Left cardiac atrium (tissue), 4 donors: ENCODE data around the gene CFAP221. TPM values are rescaled to one million over a fixed set of nuclear protein-coding genes. Genes with fewer than 3 reads are reported as not detected.
"Not testable (repeated sequence)": the region's sequence is repeated elsewhere in the genome, so short reads cannot be mapped to it uniquely, and the experiment has no call there.

Experiments used
- ATAC-seq, 2 donors: fragments of 200-7000 bp; cut with Tn5 transposase; one replicate each; pipeline ENCODE4 v1.9.1; 2020; ENCODE audit warnings: mild to moderate bottlenecking in 2 of 2, moderate library complexity in 2 of 2
- DNase-seq: peaks from one replicate; pipeline ENCODE4 v3.0.0-alpha.2; 2020
- intact Hi-C, 2 donors: fragments of 100-400 bp; cut with DNase I; formaldehyde crosslinking; loops; one replicate each; pipeline versions ENCODE4 v1.14.1 to v1.15.1; 2022 to 2023
- total RNA-seq, 2 donors: library from RNA; stranded (reverse); fragmentation: NEBNext Ultra II Directional; extraction: Animal tissue kit (Norgen Biotek cat#: 25700); gene quantifications; one replicate each; pipeline ENCODE4 v1.2.1, GENCODE V29; 2021
- donor health status: DM: no; HTN: yes; CAD: no.
- donor health status: DM: no; HTN: yes; CAD: no; lungs with severe emphysema.
- donor health status: DM: yes; HTN: yes; CAD: no.
- donor health status: Dilated cardiomyopathy.

Gene CFAP221
- total RNA-seq, 2 donors from 2014 or later, result 0.91 to 0.97 TPM

- ATAC-seq, result no peak
- intact Hi-C loops, result no loop called here
- no peak for DNase-seq
These were observed 31.2 kb downstream of the CFAP221 start for GRCh38 chr2:119575439-119575838.

- intact Hi-C loops, result no loop called here
- ATAC-seq (peak; percentile 27 to 79), DNase-seq (no peak)
These were observed 35.4 kb downstream of the CFAP221 start for GRCh38 chr2:119579424-119580295.

GRCh38 chr2:119580550-119581072 is 36.4 kb downstream of the CFAP221 start:
- DNase-seq (no peak), ATAC-seq (no peak)
- intact Hi-C loops, result no loop called here

GRCh38 chr2:119583291-119583690 is 39.0 kb downstream of the CFAP221 start:
- DNase-seq (no peak), ATAC-seq (no peak)
- intact Hi-C loops, result no loop called here

GRCh38 chr2:119584469-119584868 is 40.2 kb downstream of the CFAP221 start:
- intact Hi-C loops, result no loop called here
- ATAC-seq, result no peak
- DNase-seq, result no peak

DNA sequence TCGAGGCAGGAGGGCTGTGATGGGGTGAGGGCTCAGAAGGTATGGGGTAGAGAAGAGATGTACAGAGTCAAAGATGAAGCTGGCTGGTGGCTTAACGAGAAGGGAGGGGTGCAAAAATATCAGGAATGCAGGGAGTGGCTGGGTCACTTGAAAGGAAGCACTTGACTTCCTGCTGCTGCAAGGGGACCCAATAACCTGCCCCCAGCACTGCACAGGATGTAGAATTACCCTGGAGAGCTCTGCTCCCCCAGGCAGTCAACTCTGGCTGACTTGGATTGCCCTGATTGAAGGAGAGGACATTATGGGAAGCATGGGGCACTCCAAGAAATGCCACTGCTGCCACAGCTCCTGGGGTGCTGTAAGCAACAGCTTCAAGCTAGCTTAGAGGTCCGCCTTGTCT is 41.8 kb downstream of the CFAP221 start:
- intact Hi-C loops, result no loop called here
- DNase-seq (no peak), ATAC-seq (no peak)

GRCh38 chr2:119590873-119591272 is 46.6 kb downstream of the CFAP221 start:
- intact Hi-C loops, result no loop called here
- ATAC-seq, result no peak

DNA sequence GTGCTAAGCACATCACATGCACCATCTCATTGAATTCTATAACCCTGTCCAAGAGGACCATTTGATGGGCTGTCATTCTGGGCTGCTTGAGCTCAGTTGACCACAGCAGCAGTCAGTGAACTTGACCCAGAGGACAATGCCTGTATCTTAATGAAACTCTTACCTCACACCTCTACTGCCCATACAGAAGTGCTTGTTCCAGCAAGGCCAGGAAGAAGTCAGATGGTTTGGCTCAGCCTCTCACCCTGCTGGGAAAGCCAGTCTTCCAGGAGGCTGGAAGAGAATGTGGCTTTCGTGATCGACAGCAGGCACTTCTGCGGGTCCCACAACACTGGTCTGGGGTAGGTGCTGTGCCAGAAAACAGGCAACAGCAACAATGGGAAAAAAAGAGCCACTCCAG is 47.3 kb downstream of the CFAP221 start:
- intact Hi-C loops, result no loop called here
- DNase-seq (no peak), ATAC-seq (peak in 1 of 2 donors; percentile 52)

More at GRCh38 chr2:119590873-119591272, 46.6 kb downstream of the CFAP221 start:
- DNase-seq, result no peak

DNA sequence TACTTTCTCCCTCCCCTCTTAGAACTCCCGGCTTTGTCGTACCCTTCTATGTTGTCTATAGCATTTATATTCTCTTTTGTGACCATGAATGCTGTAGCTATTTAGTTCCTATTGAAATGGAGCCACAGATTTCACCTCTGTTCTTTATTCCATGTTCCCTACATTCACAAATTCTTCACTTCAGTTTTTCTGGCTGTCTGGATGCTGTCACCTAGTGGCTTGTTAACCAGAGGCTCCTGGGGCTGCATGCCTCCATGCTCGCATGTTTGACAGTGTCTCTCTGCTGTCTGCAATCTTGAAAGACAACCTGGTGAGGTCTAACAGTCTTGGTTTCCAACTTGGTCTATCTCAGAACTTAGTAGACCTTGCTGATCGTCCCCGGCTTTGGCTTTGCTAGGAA is 48.2 kb downstream of the CFAP221 start:
- intact Hi-C loops, result no loop called here
- ATAC-seq (no peak), DNase-seq (no peak)

- no peak for DNase-seq
- intact Hi-C loops, result no loop called here
- peak; percentile 47 to 88 for ATAC-seq
These were observed 52.4 kb downstream of the CFAP221 start for GRCh38 chr2:119596638-119597037.

GRCh38 chr2:119598596-119599263 is 54.5 kb downstream of the CFAP221 start:
- intact Hi-C loops, result no loop called here
- ATAC-seq (peak in 1 of 2 donors; percentile 76), DNase-seq (no peak)

DNA sequence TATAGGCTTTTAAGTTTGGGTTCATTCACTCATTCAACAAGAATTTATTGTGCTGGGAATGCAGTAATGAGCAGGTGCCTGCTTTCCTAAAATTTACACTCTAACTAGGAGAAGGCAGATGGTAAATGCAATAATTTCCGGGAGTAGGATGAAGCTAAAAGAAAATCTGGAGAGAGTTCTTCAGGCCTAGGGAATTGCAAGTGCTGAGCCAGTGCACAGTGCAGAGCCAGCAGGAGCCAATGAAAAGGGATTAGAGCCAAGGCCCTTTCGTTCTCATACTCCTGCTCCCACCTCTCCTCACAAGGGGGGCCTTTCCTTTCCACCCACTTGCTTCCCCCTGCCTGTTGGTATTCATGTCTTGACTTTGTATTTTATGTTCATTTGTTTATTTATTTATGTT is 55.1 kb downstream of the CFAP221 start:
- intact Hi-C loops, result no loop called here
- DNase-seq, result no peak
- ATAC-seq, result no peak

DNA sequence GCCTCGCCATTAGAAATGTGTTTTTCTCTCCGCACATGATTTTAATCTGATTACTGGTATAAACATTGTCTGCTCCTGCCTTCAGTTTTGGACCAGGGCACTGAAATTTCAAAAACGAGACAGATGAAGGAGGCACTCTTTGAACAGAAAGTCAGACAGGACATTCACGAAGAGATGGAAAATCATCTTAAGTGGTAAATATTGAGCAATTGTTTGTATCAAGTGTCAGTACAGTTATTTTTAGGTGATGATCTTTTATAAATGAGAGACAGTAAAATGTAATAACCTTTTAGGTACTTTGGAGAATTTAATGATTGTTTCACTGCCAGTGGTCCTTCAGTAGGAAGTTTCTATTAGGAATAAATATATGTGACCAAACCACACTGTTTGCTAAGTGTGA is 60.8 kb downstream of the CFAP221 start:
- ATAC-seq, result no peak
- no peak for DNase-seq
- intact Hi-C loops, result no loop called here

- no peak for ATAC-seq
- intact Hi-C loops, result no loop called here
- DNase-seq, result no peak
These were observed 62.4 kb downstream of the CFAP221 start for GRCh38 chr2:119606674-119607073.

GRCh38 chr2:119608553-119608952 is 64.3 kb downstream of the CFAP221 start:
- ATAC-seq (no peak), DNase-seq (no peak)
- intact Hi-C loops, result no loop called here

GRCh38 chr2:119609337-119609736 is 65.1 kb downstream of the CFAP221 start:
- ATAC-seq, result no peak
- intact Hi-C loops, result no loop called here
- no peak for DNase-seq

GRCh38 chr2:119614140-119614539 is 69.9 kb downstream of the CFAP221 start:
- ATAC-seq, intact Hi-C loops, DNase-seq: not testable (repeated sequence)

GRCh38 chr2:119616421-119616820 is 72.2 kb downstream of the CFAP221 start:
- DNase-seq (no peak), ATAC-seq (no peak)
- intact Hi-C loops, result no loop called here

GRCh38 chr2:119617455-119617854 is 73.2 kb downstream of the CFAP221 start:
- ATAC-seq (no peak), DNase-seq (no peak)
- intact Hi-C loops, result no loop called here

GRCh38 chr2:119618725-119619124 is 74.5 kb downstream of the CFAP221 start:
- DNase-seq, intact Hi-C loops: not testable (repeated sequence)

More at GRCh38 chr2:119618725-119619124, 74.5 kb downstream of the CFAP221 start:
- not testable (repeated sequence) for ATAC-seq
